OCI-LY7 (cell line): Measurements from ENCODE around the gene RNGTT. TPM values are rescaled to one million over a fixed set of nuclear protein-coding genes. Genes with fewer than 3 reads are reported as not detected.
"Not testable (repeated sequence)": the region's sequence is repeated elsewhere in the genome, so short reads cannot be mapped to it uniquely, and the experiment has no call there.

ENCODE experiments used
- BruUV-seq: library from RNA; stranded (reverse); fragments of 400-500 nt; replicated peaks from 2 replicates; lab custom pipeline; 2021; lab: Mats Ljungman, UMichigan
- CTCF ChIA-PET: fragments of 300-600 bp; sonication (Branson Sonifier 250); formaldehyde crosslinking; loops from one replicate; lab custom pipeline; 2022; ENCODE audit warnings: antibody characterized with exemption; ENCODE audit not compliant: unreplicated experiment; lab: Charles Lee
- POLR2A ChIA-PET: fragments of 300-600 bp; sonication (Branson Sonifier 250); formaldehyde crosslinking; loops from one replicate; lab custom pipeline; 2022; ENCODE audit warnings: antibody characterized with exemption; lab: Charles Lee
- DNase-seq: peaks from one replicate; pipeline ENCODE4 v3.0.0-alpha.2; 2015; ENCODE audit warnings: low spot score
- H2AFZ ChIP-seq: fragments of 200-600 bp; sonication (generic), shearing (Covaris generic); 2 replicates; pipeline ENCODE4 v1.6.1; 2014; ENCODE audit warnings: mild to moderate bottlenecking, antibody characterized with exemption, low read length, moderate library complexity
- H3K27ac ChIP-seq: fragments of 200-600 bp; sonication (generic); 2 replicates; pipeline ENCODE4 v1.5.1; 2014; ENCODE audit warnings: mixed run types, low read depth, mild to moderate bottlenecking, moderate library complexity, low read length, inconsistent platforms; ENCODE audit not compliant: poor library complexity, severe bottlenecking
- H3K36me3 ChIP-seq: fragments of 200-600 bp; sonication (generic); 2 replicates; pipeline ENCODE4 v1.6.1; 2014; ENCODE audit warnings: mild to moderate bottlenecking, antibody characterized with exemption, low read length, moderate library complexity, mixed read lengths; ENCODE audit not compliant: insufficient read depth
- H3K4me1 ChIP-seq: fragments of 200-600 bp; sonication (generic); 2 replicates; pipeline ENCODE4 v1.5.1; 2014; ENCODE audit warnings: mild to moderate bottlenecking, low read length; ENCODE audit not compliant: insufficient read depth, poor library complexity, severe bottlenecking
- H3K4me2 ChIP-seq: fragments of 200-600 bp; sonication (generic); 2 replicates; pipeline ENCODE4 v1.6.1; 2014; ENCODE audit warnings: mild to moderate bottlenecking, low read length
- H3K4me3 ChIP-seq: fragments of 200-600 bp; sonication (generic); 2 replicates; pipeline ENCODE4 v1.5.1; 2014; ENCODE audit warnings: mild to moderate bottlenecking, low read depth, low read length; ENCODE audit not compliant: poor library complexity, severe bottlenecking
- H3K79me2 ChIP-seq: fragments of 200-600 bp; sonication (generic); 2 replicates; pipeline ENCODE4 v1.6.1; 2016; ENCODE audit warnings: low read depth, mild to moderate bottlenecking, low read length, moderate library complexity, mixed read lengths; ENCODE audit not compliant: insufficient read depth
- H3K9me2 ChIP-seq: fragments of 200-600 bp; sonication (generic); 2 replicates; pipeline ENCODE4 v1.6.1; 2016; ENCODE audit warnings: mild to moderate bottlenecking, low read length, mixed read lengths; ENCODE audit not compliant: insufficient read depth
- H3K9me3 ChIP-seq: fragments of 200-600 bp; sonication (generic); 2 replicates; pipeline ENCODE4 v1.6.1; 2014; ENCODE audit warnings: mild to moderate bottlenecking, mixed run types, low read length, mixed read lengths
- H4K20me1 ChIP-seq: fragments of 200-600 bp; sonication (generic); 2 replicates; pipeline ENCODE4 v1.6.1; 2014; ENCODE audit warnings: mild to moderate bottlenecking, antibody characterized with exemption, low read length, moderate library complexity, mixed read lengths; ENCODE audit not compliant: insufficient read depth
- EZH2phosphoT487 ChIP-seq: fragments of 200-600 bp; sonication (generic); IDR thresholded peaks from 2 replicates; pipeline ENCODE4 v1.6.1; 2018; ENCODE audit warnings: low read depth, borderline replicate concordance, mild to moderate bottlenecking, mixed run types, antibody characterized with exemption, low read length, moderate library complexity, mixed read lengths
- intact Hi-C: fragments of 100-400 bp; cut with micrococcal nuclease; formaldehyde crosslinking; loops from one replicate; pipeline ENCODE4 v1.10.0; 2022; ENCODE audit not compliant: unreplicated experiment
- total RNA-seq, 2 experiments: library from RNA; depleted of rRNA in 1 of 2; stranded (reverse); fragments of >200 nt in 1 of 2; shearing (Covaris generic) in 1 of 2; gene quantifications; 2 replicates each; pipeline ENCODE4 v1.2.3, GENCODE V29; 2014 to 2022
- TF ChIP-seq, protein P1 (sequence below): fragments of 200-600 bp; sonication (generic); conservative IDR thresholded peaks from 2 replicates; pipeline ENCODE4 v1.5.1; 2014; ENCODE audit warnings: mild to moderate bottlenecking, antibody characterized with exemption, low read length, moderate library complexity, mixed read lengths

Gene RNGTT
- total RNA-seq, 2 experiments from 2014 or later: 38.2 to 41.7 TPM

DNA sequence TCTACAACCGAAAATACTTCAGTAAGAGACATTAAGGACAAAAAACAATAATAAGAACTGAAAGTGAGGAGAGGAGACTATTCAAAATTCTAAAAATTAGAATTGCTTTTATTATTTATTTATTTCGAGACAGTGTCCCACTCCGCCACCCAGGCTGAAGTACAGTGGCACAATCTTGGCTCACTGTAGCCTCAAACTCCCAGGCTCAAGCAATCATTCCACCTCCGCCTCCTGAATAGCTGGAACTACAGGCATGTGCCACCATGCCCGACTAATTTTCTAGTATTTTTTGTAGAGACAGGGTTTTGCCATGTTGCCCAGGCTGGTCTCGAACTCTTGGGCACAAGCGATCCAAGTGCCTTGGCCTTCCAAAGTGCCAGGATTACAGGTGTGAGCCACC lies 123.1 kb downstream of the RNGTT start:
- H3K4me1 ChIP-seq: no peaks in the 10 kb centered on the region
- H3K4me2 ChIP-seq: no peak overlapping the region
- no peak for TF ChIP-seq EZH2phosphoT487
- TF ChIP-seq, protein P1, sequence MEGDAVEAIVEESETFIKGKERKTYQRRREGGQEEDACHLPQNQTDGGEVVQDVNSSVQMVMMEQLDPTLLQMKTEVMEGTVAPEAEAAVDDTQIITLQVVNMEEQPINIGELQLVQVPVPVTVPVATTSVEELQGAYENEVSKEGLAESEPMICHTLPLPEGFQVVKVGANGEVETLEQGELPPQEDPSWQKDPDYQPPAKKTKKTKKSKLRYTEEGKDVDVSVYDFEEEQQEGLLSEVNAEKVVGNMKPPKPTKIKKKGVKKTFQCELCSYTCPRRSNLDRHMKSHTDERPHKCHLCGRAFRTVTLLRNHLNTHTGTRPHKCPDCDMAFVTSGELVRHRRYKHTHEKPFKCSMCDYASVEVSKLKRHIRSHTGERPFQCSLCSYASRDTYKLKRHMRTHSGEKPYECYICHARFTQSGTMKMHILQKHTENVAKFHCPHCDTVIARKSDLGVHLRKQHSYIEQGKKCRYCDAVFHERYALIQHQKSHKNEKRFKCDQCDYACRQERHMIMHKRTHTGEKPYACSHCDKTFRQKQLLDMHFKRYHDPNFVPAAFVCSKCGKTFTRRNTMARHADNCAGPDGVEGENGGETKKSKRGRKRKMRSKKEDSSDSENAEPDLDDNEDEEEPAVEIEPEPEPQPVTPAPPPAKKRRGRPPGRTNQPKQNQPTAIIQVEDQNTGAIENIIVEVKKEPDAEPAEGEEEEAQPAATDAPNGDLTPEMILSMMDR: no peak
- intact Hi-C loops: no loop called here
- H3K9me2 ChIP-seq: no peaks in the 10 kb centered on the region
- DNase-seq: no peak
- no TSS peak for BruUV-seq
- no peak overlapping the region for H3K27ac ChIP-seq
- ChIA-PET POLR2A (interaction anchor here (2.4 kb wide), 1 partner anchor 18 kb away, joined by 13 read pairs; no protein-coding TSS in a partner anchor), CTCF (no interaction called here)
- no peak overlapping the region for H3K4me3 ChIP-seq
- H4K20me1 ChIP-seq: no peaks in the 10 kb centered on the region
- no peaks in the 10 kb centered on the region; the same call in 1 of the 2 replicates for H3K9me3 ChIP-seq
- no peak overlapping the region for H2AFZ ChIP-seq
- H3K79me2 ChIP-seq: no peaks in the 10 kb centered on the region
- H3K36me3 ChIP-seq: peaks cover 48% of the 10 kb centered on the region

DNA sequence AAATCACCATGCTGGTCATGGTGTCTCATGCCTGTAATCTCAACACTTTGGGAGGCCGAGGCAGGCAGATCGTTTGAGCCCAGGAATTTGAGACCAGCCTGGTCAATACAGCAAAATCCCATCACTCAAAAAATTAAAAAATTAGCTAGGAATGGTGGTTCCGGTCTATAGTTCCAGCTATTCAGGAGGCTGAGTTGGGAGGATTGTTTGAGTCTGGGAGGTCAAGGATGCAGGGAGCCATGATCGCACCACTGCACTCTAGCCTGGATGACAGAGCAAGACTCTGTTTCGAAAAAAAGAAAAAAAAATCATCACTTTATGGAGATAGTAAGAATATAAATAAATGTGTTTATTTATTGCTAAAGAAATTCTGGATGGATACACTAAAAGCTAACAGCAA lies 124.1 kb downstream of the RNGTT start:
- Histone ChIP-seq H3K4me2 (no peak overlapping the region), H3K9me2 (no peaks in the 10 kb centered on the region), H3K4me1 (no peaks in the 10 kb centered on the region), H3K9me3 (peaks cover 4% of the 10 kb centered on the region), H3K36me3 (peaks cover 53% of the 10 kb centered on the region), H3K79me2 (no peaks in the 10 kb centered on the region), H3K27ac (no peak overlapping the region), H4K20me1 (no peaks in the 10 kb centered on the region), H2AFZ (no peak overlapping the region), H3K4me3 (no peak overlapping the region)
- intact Hi-C loops: no loop called here
- ChIA-PET CTCF (no interaction called here), POLR2A (interaction anchor here (0.7 to 2.4 kb wide), 4 partner anchors 19 to 366 kb away, joined by 3 to 13 read pairs (median 4); no protein-coding TSS in a partner anchor)
- BruUV-seq: no TSS peak
- no peak for DNase-seq
- TF ChIP-seq EZH2phosphoT487: no peak
- TF ChIP-seq, protein P1: no peak

DNA sequence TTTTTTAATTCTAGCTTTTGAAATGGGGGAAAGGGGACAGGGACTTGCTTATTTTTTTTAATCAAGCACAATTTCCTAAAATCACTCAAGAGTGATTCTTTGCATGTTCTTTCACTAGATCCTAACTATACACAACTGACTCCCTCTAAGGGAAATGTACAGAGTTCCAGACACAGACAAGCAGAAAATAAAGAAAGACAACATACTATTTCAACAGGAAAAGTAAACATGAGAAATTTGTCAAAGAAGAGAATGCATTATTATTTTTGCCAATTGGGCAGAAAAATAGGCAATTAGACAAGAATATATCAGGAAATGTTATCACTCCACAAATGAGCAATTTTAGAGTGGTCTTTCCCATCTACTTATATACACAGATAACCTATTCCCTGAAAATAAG lies 128.2 kb downstream of the RNGTT start:
- no peak overlapping the region for H3K27ac ChIP-seq
- H3K4me2 ChIP-seq: no peak overlapping the region
- H3K9me2 ChIP-seq: no peaks in the 10 kb centered on the region
- no peak overlapping the region for H3K4me3 ChIP-seq
- peaks cover 7% of the 10 kb centered on the region for H3K9me3 ChIP-seq
- H3K79me2 ChIP-seq: no peaks in the 10 kb centered on the region
- no TSS peak for BruUV-seq
- intact Hi-C loops: no loop called here
- peaks cover 34% of the 10 kb centered on the region for H3K36me3 ChIP-seq
- POLR2A ChIA-PET: interaction anchor here (0.6 to 0.9 kb wide), 3 partner anchors 17 to 51 kb away, joined by 3 to 5 read pairs (median 4); no protein-coding TSS in a partner anchor
- no peaks in the 10 kb centered on the region for H3K4me1 ChIP-seq
- no peak overlapping the region for H2AFZ ChIP-seq
- H4K20me1 ChIP-seq: no peaks in the 10 kb centered on the region
- CTCF ChIA-PET: no interaction called here
- TF ChIP-seq, protein P1: no peak
- TF ChIP-seq EZH2phosphoT487: no peak
- no peak for DNase-seq

DNA sequence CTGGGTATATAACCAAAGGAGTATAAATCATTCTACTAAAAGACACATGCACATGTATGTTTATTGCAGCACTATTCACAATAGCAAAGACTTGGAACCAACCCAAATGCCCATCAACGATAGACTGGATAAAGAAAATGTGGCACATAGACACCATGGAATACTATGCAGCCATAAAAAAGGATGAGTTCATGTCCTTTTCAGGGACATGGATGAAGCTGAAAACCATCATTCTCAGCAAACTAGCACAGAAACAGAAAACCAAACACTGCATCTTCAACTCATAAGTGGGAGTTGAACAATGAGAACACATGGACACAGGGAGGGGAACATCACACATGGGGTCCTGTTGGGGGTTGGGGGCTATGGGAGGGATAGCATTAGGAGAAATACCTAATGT lies 130.3 kb downstream of the RNGTT start:
- H3K27ac ChIP-seq, H3K79me2 ChIP-seq, H3K9me3 ChIP-seq, H2AFZ ChIP-seq, intact Hi-C loops, H3K4me3 ChIP-seq, BruUV-seq, H4K20me1 ChIP-seq, CTCF ChIA-PET, H3K4me1 ChIP-seq, H3K9me2 ChIP-seq, H3K4me2 ChIP-seq, DNase-seq: not testable (repeated sequence)
- H3K36me3 ChIP-seq: peaks cover 32% of the 10 kb centered on the region
- POLR2A ChIA-PET: interaction anchor here (0.6 kb wide), 1 partner anchor 32 kb away, joined by 6 read pairs; no protein-coding TSS in a partner anchor
